T-helper 1 cell treated with Interleukin-12 subunit alpha and Interleukin-12 subunit beta and Interleukin-4 antibody, amounts not matched to agents 30 μg/mL and 1 μg/mL, for 36 hours (primary cell): ENCODE measurements around the gene DOCK3.

Source experiments
- H3K27ac Mint-ChIP-seq: one replicate; pipeline ENCODE4 v1.8.0; 2021; ENCODE audit warnings: mild to moderate bottlenecking, mixed read lengths
- H3K27me3 Mint-ChIP-seq: one replicate; pipeline ENCODE4 v1.8.0; 2021; ENCODE audit warnings: low read depth, mixed read lengths
- H3K36me3 Mint-ChIP-seq: one replicate; pipeline ENCODE4 v1.8.0; 2021; ENCODE audit warnings: low read depth, mixed read lengths
- H3K4me1 Mint-ChIP-seq: one replicate; pipeline ENCODE4 v1.8.0; 2021; ENCODE audit warnings: low read depth, mixed read lengths
- H3K4me3 Mint-ChIP-seq: one replicate; pipeline ENCODE4 v1.8.0; 2021; ENCODE audit warnings: mild to moderate bottlenecking, moderate library complexity, mixed read lengths
- H3K9me3 Mint-ChIP-seq: one replicate; pipeline ENCODE4 v1.8.0; 2021; ENCODE audit warnings: mixed read lengths

The DOCK3 gene

GRCh38 chr3:50644561-50644960 is 30.2 kb upstream of the DOCK3 start:
- Mint-ChIP-seq H3K4me3 (no peak overlapping the region), H3K27ac (no peak overlapping the region), H3K4me1 (peaks cover 2% of the 10 kb centered on the region), H3K27me3 (no peaks in the 10 kb centered on the region), H3K9me3 (no peaks in the 10 kb centered on the region), H3K36me3 (peaks cover 45% of the 10 kb centered on the region)

DNA sequence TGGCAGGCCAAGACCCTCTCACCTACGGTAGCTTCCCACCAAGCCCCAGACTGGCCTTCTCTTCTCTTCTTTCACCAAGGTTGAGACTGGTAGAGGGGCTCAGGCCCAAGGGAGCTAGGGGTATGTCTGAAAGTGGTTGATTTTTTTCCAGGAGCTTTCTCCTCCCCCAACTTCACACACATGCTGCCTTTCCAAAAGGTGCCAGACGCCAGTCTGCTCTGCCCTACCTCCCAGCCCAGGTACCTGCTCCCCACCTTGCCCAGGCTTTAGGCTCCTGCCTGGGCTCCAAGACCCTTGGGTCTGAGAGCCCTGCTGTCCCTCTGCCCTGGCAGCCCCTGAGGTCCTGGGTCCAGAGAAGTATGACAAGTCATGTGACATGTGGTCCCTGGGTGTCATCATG is 29.3 kb upstream of the DOCK3 start:
- peaks cover 1% of the 10 kb centered on the region for H3K4me1 Mint-ChIP-seq
- no peak overlapping the region for H3K27ac Mint-ChIP-seq
- no peak overlapping the region for H3K4me3 Mint-ChIP-seq
- peaks cover 46% of the 10 kb centered on the region for H3K36me3 Mint-ChIP-seq
- H3K9me3 Mint-ChIP-seq, result no peaks in the 10 kb centered on the region
- no peaks in the 10 kb centered on the region for H3K27me3 Mint-ChIP-seq

DNA sequence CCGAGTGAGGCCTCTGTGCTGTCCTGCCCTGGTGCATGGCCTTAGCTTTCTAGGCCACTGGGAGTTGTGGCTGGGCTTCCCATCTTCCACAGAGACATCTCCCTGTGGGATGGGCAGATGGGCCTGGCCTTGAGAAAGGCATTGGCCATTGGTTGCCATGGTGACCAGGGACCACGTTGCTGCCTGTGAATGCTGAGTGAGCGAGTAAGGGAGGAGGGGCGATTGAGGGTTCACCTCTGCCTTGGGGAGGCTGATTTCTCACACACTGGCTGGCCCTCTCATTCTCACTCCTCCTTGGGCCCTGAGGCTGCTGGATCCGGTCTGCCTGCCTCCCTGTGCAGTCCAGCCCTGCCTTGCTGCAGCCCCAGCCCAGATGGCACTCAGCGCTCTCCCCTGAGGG is 26.4 kb upstream of the DOCK3 start:
- Mint-ChIP-seq H3K4me3 (no peak overlapping the region), H3K27me3 (no peaks in the 10 kb centered on the region), H3K9me3 (no peaks in the 10 kb centered on the region), H3K27ac (no peak overlapping the region), H3K36me3 (peaks cover 39% of the 10 kb centered on the region), H3K4me1 (peaks cover 3% of the 10 kb centered on the region)

GRCh38 chr3:50648944-50649343 is 25.8 kb upstream of the DOCK3 start:
- H3K27ac Mint-ChIP-seq, result no peak overlapping the region
- H3K9me3 Mint-ChIP-seq, result no peaks in the 10 kb centered on the region
- H3K4me3 Mint-ChIP-seq, result no peak overlapping the region
- peaks cover 33% of the 10 kb centered on the region for H3K36me3 Mint-ChIP-seq
- peaks cover 7% of the 10 kb centered on the region for H3K4me1 Mint-ChIP-seq
- H3K27me3 Mint-ChIP-seq, result no peaks in the 10 kb centered on the region

- Mint-ChIP-seq H3K27ac (no peak overlapping the region), H3K4me3 (no peak overlapping the region), H3K9me3 (no peaks in the 10 kb centered on the region), H3K27me3 (no peaks in the 10 kb centered on the region), H3K36me3 (peaks cover 29% of the 10 kb centered on the region), H3K4me1 (peaks cover 8% of the 10 kb centered on the region)
Observed at GRCh38 chr3:50649451-50649931, 25.2 kb upstream of the DOCK3 start.

DNA sequence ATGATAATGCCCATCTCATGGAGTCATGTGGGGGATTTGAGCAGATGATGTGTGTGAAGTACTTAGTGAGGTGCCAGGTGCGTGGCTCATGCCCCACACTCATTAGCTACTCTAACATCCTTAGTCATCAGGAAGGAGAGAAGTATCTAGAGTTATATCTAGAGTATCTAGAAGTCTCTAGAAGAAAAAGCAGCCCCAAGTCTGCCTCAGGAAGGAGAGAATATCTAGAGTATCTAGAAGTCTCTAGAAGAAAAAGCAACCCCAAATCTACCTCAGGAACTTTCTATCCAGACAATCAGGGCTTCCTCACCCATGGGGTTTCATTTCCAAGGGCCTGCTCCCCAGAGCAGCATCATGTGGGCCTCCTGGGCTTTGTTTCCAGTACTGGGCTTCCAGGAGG is 24.7 kb upstream of the DOCK3 start:
- Mint-ChIP-seq H3K27me3 (no peaks in the 10 kb centered on the region), H3K4me1 (peaks cover 13% of the 10 kb centered on the region), H3K27ac (no peak overlapping the region), H3K9me3 (no peaks in the 10 kb centered on the region), H3K4me3 (no peak overlapping the region), H3K36me3 (peaks cover 29% of the 10 kb centered on the region)

DNA sequence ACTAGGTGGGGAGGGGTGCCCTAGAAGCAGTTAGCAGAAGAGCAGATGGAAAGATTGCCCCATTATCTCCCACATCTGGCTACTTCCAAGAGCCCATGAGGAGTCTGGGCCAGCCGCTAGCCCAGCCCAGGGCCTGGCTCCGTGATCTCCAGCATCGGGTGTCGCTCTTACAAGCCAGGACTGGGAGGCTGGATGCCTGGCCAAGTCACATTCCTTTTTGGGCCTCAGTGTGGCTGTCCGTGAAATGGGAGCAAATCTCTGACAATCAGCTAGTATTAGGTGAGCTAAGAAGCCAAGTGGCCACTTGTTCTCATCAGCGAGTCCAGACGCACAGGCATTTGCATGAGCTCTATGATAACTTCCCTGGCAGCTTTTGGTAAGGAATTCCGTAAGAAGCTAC is 23.3 kb upstream of the DOCK3 start:
- Mint-ChIP-seq H3K27ac (peak overlapping the region; percentile 31), H3K4me1 (peaks cover 17% of the 10 kb centered on the region), H3K27me3 (no peaks in the 10 kb centered on the region), H3K36me3 (peaks cover 25% of the 10 kb centered on the region), H3K9me3 (no peaks in the 10 kb centered on the region), H3K4me3 (no peak overlapping the region)

DNA sequence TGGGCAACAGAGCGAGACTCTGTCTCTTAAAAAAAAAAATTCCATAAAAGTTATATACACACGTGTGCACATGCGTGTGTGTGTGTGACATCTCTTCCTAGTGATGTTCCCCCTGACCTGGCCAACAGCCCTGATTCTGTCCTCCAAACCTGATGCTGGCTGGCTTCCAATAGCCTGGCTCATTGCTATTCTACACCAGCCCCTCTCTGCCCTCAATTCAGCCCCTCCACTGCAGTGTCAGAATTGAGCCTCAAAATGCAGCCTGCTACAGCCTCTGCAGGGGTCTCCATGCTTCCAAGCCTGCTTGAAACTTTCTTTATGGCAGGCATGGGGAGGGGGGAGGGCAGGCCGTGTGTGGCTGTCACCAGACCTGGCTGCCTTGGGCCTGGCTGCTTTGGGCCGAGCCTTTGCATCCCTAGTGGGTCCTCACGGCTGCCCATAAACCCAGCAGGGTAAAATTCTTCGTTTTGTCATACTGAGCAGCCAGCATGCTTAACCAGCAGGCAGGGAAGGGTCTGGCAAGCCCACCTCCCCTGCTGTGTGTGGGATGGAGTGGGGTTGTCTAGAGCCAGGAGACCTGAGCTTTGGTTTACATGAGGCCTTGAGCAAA is 22.7 kb upstream of the DOCK3 start:
- no peaks in the 10 kb centered on the region for H3K27me3 Mint-ChIP-seq
- no peak overlapping the region for H3K4me3 Mint-ChIP-seq
- no peak overlapping the region for H3K27ac Mint-ChIP-seq
- H3K9me3 Mint-ChIP-seq, result no peaks in the 10 kb centered on the region
- H3K36me3 Mint-ChIP-seq, result peaks cover 21% of the 10 kb centered on the region
- H3K4me1 Mint-ChIP-seq, result peaks cover 17% of the 10 kb centered on the region

GRCh38 chr3:50652709-50653108 is 22.0 kb upstream of the DOCK3 start:
- no peaks in the 10 kb centered on the region for H3K27me3 Mint-ChIP-seq
- H3K4me3 Mint-ChIP-seq, result no peak overlapping the region
- H3K27ac Mint-ChIP-seq, result no peak overlapping the region
- H3K36me3 Mint-ChIP-seq, result peaks cover 14% of the 10 kb centered on the region
- no peaks in the 10 kb centered on the region for H3K9me3 Mint-ChIP-seq
- H3K4me1 Mint-ChIP-seq, result peaks cover 17% of the 10 kb centered on the region

DNA sequence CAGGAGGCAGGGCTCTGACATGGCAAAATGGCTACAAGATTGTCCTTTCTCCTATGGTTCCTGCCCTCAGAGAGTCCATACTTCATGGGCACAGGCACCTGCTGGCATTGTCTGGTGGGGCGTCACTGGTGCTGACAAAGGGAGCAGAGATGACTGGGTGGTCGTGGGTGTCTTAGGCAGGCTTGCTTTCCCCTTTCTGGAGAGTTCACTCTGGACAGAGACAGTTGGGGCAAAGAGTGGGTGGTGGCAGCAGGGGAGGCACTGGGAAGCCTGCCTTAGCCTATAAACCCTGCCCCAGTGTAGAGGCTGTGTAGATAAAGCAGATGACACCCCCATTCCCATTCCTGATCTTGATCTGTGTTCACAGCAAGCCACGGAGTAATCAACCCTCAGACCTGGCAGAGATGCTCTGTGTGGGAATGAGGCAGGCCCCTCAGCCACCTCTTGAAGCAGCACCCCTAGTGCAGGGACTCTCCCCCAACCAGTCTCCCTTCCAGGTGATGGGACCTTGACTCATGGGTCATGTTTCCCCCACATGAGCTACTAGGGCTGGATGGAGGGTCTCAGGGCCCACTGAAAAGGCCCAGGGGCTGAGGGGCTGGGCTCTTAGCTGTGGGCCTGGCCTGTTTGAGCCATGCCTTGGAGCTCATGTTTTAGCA is 20.7 kb upstream of the DOCK3 start:
- Mint-ChIP-seq H3K36me3 (peaks cover 12% of the 10 kb centered on the region), H3K27ac (no peak overlapping the region)

DNA sequence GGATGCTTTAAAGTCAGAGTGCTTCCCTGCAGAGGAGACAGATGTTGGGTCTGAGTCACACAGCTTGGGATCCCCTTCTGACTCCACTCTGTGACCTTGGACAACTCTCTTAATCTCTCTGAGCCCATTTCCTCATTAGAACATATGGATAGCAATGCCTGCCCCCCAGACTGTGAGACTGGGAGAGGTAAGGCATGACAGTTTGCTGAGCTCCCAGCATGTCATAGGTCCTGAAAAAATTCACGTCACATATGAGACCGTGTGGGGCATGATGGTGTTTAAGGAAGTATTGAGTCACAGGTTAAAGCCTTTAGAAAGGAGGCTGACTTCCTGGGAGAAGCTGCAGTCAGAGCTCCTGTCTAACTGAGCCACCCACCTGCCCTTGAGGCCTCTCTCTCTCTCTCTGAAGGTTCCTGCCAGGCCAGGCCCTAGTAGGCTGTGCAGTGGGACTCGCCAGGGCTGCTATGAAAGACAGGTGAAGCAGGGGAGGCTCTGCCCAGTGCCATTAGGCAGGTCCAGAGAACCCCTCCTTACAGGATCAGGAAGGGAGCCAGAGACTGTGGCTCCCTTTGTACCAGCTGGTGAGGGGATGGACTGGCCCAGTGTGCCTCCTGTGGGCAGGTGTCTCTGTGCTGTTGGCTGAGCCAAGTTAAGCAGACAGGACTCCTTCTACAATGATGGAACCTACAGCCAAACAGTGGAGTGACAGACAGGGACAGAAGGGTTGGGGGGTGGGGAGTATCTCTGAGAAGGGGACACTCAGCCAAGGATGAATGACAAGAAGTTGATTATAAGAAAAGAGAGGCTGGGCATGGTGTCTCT is 19.5 kb upstream of the DOCK3 start:
- Mint-ChIP-seq H3K36me3 (peaks cover 12% of the 10 kb centered on the region), H3K9me3 (no peaks in the 10 kb centered on the region), H3K4me3 (no peak overlapping the region), H3K27ac (peak overlapping the region; percentile 67), H3K4me1 (peaks cover 17% of the 10 kb centered on the region), H3K27me3 (no peaks in the 10 kb centered on the region)

More for the DNA sequence above, 20.7 kb upstream of the DOCK3 start:
- H3K4me3 Mint-ChIP-seq, result no peak overlapping the region
- no peaks in the 10 kb centered on the region for H3K27me3 Mint-ChIP-seq
- peaks cover 17% of the 10 kb centered on the region for H3K4me1 Mint-ChIP-seq
- H3K9me3 Mint-ChIP-seq, result no peaks in the 10 kb centered on the region

DNA sequence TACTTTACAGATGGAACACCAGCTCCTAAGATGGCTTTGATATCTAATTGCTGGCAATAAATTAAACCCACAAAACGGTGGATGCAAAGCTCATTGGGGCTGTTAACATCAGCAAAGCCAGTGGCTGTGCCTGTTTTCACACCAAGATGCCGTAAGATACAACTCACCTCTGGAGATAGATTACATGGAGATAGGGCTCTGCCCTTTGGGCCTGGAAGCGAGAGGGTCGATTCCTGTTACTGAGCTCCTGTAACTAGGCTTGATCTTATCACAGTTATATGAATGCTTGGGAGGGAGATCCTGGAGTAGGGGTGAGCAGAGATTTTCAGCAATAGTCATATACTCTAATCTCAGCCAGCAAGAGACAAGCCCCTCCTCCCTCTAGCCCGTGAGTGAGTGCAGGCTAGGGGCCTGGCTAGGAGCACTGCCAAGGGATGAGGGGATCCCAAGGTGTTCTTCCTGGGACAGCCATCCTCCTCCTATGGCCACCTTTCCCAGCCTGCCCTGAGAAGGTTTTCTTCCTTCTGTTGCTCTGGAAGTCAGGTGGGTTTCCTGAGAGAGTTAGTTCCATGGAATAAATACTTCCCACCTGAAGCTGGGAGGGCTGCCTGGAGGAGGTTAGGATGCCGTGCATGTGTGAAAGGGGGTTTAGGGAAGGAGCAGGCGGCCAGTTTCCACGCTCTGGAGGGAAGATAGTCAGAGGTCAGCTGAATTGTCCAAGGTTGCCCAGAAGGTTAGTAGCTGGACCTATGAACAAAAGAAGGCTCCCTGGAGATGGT is 18.1 kb upstream of the DOCK3 start:
- peaks cover 9% of the 10 kb centered on the region for H3K36me3 Mint-ChIP-seq
- H3K4me1 Mint-ChIP-seq, result peaks cover 15% of the 10 kb centered on the region
- H3K9me3 Mint-ChIP-seq, result no peaks in the 10 kb centered on the region
- H3K4me3 Mint-ChIP-seq, result no peak overlapping the region
- H3K27ac Mint-ChIP-seq, result no peak overlapping the region
- no peaks in the 10 kb centered on the region for H3K27me3 Mint-ChIP-seq

DNA sequence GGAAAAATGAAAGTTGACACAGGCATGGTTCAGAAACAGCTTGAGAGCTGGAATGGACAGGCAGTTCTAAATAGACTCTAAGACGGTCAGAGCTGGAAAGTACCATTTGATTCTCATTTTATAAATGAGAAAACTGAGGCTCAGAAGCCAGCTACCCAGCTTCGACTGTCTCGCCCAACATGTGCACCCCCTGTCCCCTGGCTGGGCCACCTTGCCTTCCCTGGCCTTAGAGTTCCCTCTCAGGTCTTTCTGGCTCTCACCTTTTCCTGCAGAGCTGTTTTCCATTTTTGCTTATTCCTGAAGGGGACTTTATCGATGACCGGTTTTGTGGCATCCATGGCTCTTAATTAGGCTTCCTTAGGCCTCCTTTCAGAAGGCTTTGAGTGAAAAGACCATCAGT is 17.3 kb upstream of the DOCK3 start:
- H3K4me3 Mint-ChIP-seq, result no peak overlapping the region
- no peak overlapping the region for H3K27ac Mint-ChIP-seq
- peaks cover 7% of the 10 kb centered on the region for H3K36me3 Mint-ChIP-seq
- H3K4me1 Mint-ChIP-seq, result peaks cover 15% of the 10 kb centered on the region
- H3K9me3 Mint-ChIP-seq, result no peaks in the 10 kb centered on the region
- H3K27me3 Mint-ChIP-seq, result no peaks in the 10 kb centered on the region

DNA sequence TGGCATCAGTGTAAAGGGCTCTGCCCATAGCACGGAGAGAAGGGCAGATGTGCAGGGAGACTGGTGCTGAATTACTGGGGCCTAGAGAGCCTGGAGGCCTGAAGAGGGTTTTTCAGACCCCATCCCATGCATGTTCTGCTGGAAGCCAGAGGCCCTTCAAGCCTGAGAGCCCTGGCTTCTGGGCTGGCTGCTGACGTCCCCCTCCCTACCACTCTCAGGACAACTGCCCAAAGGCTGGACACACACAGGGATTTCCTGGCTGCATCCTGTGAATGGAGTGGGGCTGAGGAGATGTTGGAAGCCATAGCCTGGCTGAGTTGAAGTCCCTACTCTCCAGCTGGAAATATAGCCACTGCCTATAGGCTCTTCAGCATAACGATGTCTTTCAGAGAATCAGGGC is 16.9 kb upstream of the DOCK3 start:
- H3K4me3 Mint-ChIP-seq, result no peak overlapping the region
- H3K36me3 Mint-ChIP-seq, result peaks cover 7% of the 10 kb centered on the region
- H3K9me3 Mint-ChIP-seq, result no peaks in the 10 kb centered on the region
- no peak overlapping the region for H3K27ac Mint-ChIP-seq
- H3K27me3 Mint-ChIP-seq, result no peaks in the 10 kb centered on the region
- H3K4me1 Mint-ChIP-seq, result peaks cover 15% of the 10 kb centered on the region
